HG03442 (cell line): ENCODE data around the gene PCOLCE2.

Experiments used
- ATAC-seq: cut with Tn5 transposase; IDR thresholded peaks from one replicate; pipeline ENCODE4 v1.9.1; 2021; ENCODE audit warnings: mild to moderate bottlenecking, moderate library complexity; ENCODE audit not compliant: unreplicated experiment

PCOLCE2 gene

GRCh38 chr3:142888481-142889211 is at the start of gene PCOLCE2:
Gene PCOLCE2 (minus strand): TSS chr3:142889083. CDS start chr3:142888896, 187 bp downstream.
- no peak for ATAC-seq

- ATAC-seq = no peak
Observed at GRCh38 chr3:142935963-142936362, 47.1 kb upstream of the PCOLCE2 start.

- ATAC-seq = no peak
Observed at GRCh38 chr3:142934887-142935269, 46.0 kb upstream of the PCOLCE2 start.

- no peak for ATAC-seq
Observed at GRCh38 chr3:142934128-142934886, 45.4 kb upstream of the PCOLCE2 start.

- peak; percentile 95 for ATAC-seq
Observed at GRCh38 chr3:142931222-142931621, 42.3 kb upstream of the PCOLCE2 start.

- no peak for ATAC-seq
Observed at GRCh38 chr3:142930463-142930862, 41.6 kb upstream of the PCOLCE2 start.

- no peak for ATAC-seq
Observed at GRCh38 chr3:142929890-142930289, 41.0 kb upstream of the PCOLCE2 start.

- no peak for ATAC-seq
Observed at GRCh38 chr3:142929109-142929508, 40.2 kb upstream of the PCOLCE2 start.

GRCh38 chr3:142926368-142926944 is 37.6 kb upstream of the PCOLCE2 start:
- no peak for ATAC-seq

- ATAC-seq = no peak
Observed at GRCh38 chr3:142925140-142925539, 36.3 kb upstream of the PCOLCE2 start.

- no peak for ATAC-seq
Observed at GRCh38 chr3:142923694-142924093, 34.8 kb upstream of the PCOLCE2 start.

- ATAC-seq = no peak
Observed at GRCh38 chr3:142916605-142917004, 27.7 kb upstream of the PCOLCE2 start.

- no peak for ATAC-seq
Observed at GRCh38 chr3:142915636-142916035, 26.8 kb upstream of the PCOLCE2 start.

GRCh38 chr3:142914286-142914811 is 25.5 kb upstream of the PCOLCE2 start:
- ATAC-seq = no peak

- no peak for ATAC-seq
Observed at GRCh38 chr3:142913432-142913831, 24.5 kb upstream of the PCOLCE2 start.

GRCh38 chr3:142912402-142913172 is 23.7 kb upstream of the PCOLCE2 start:
- ATAC-seq = no peak

- ATAC-seq = no peak
Observed at GRCh38 chr3:142910280-142910679, 21.4 kb upstream of the PCOLCE2 start.

- ATAC-seq = no peak
Observed at GRCh38 chr3:142909282-142909681, 20.4 kb upstream of the PCOLCE2 start.

- no peak for ATAC-seq
Observed at GRCh38 chr3:142907996-142908395, 19.1 kb upstream of the PCOLCE2 start.

GRCh38 chr3:142904639-142905436 is 16.0 kb upstream of the PCOLCE2 start:
- peak; percentile 64 for ATAC-seq
